HepG2 (cell line): ENCODE measurements around the gene FRMD3. TPM values are rescaled to one million over a fixed set of nuclear protein-coding genes. Genes with fewer than 3 reads are reported as not detected.

Experiments
- CREB1 ChIP-seq, 2 experiments: fragments of 450-650 bp in 1 of 2; IDR thresholded peaks; 2 replicates each; pipeline ENCODE4 v1.6.1; 2016 to 2017; ENCODE audit warnings: control low read depth in 1 of 2, mild to moderate bottlenecking in 1 of 2, missing compliant biosample characterization in 1 of 2, missing genetic modification characterization in 1 of 2
- FOXK2 ChIP-seq: fragments of 450-650 bp; IDR thresholded peaks from 2 replicates; pipeline ENCODE4 v1.6.1; 2016
- FOXP1 ChIP-seq, 2 experiments: fragments of 450-650 bp in 1 of 2; IDR thresholded peaks; 2 replicates each; pipeline ENCODE4 v1.6.1; 2017 to 2018; ENCODE audit warnings: antibody characterized with exemption in 1 of 2
- GABPB1 ChIP-seq: IDR thresholded peaks from 2 replicates; pipeline ENCODE4 v1.6.1; 2016; ENCODE audit warnings: mild to moderate bottlenecking, missing genetic modification reagents, moderate library complexity, missing compliant biosample characterization
- HDAC1 ChIP-seq: sonication (generic); formaldehyde crosslinking; IDR thresholded peaks from 2 replicates; pipeline ENCODE4 v1.5.1; 2020; ENCODE audit warnings: mild to moderate bottlenecking, missing genetic modification reagents
- HNRNPH1 ChIP-seq: fragments of 200-400 bp; formaldehyde crosslinking; optimal IDR thresholded peaks from 2 replicates; pipeline ENCODE3; 2017; ENCODE audit warnings: mild to moderate bottlenecking, low read depth, low read length
- HOMEZ ChIP-seq: IDR thresholded peaks from 2 replicates; pipeline ENCODE4 v1.6.1; 2016; ENCODE audit warnings: low read depth
- IKZF5 ChIP-seq: IDR thresholded peaks from 2 replicates; pipeline ENCODE4 v1.6.1; 2018; ENCODE audit warnings: missing genetic modification reagents, mild to moderate bottlenecking, missing compliant biosample characterization
- KAT8 ChIP-seq: IDR thresholded peaks from 2 replicates; pipeline ENCODE4 v1.6.1; 2016; ENCODE audit warnings: missing genetic modification reagents, missing compliant biosample characterization
- KLF13 ChIP-seq: sonication (generic); formaldehyde crosslinking; IDR thresholded peaks from 2 replicates; pipeline ENCODE4 v1.4.0; 2020; ENCODE audit warnings: mild to moderate bottlenecking, missing genetic modification reagents
- NFYC ChIP-seq: IDR thresholded peaks from 2 replicates; pipeline ENCODE4 v1.6.1; 2016; ENCODE audit warnings: missing genetic modification reagents, missing compliant biosample characterization
- PHF21A ChIP-seq: sonication (generic); formaldehyde crosslinking; IDR thresholded peaks from 2 replicates; pipeline ENCODE4 v1.5.0; 2020; ENCODE audit warnings: mild to moderate bottlenecking, missing genetic modification reagents
- PITX1 ChIP-seq: sonication (generic); formaldehyde crosslinking; IDR thresholded peaks from 2 replicates; pipeline ENCODE4 v1.5.1; 2020; ENCODE audit warnings: mild to moderate bottlenecking, missing genetic modification reagents
- RARA ChIP-seq: IDR thresholded peaks from 2 replicates; pipeline ENCODE4 v1.6.1; 2016; ENCODE audit warnings: missing genetic modification reagents, missing compliant biosample characterization
- SALL1 ChIP-seq: sonication (generic); formaldehyde crosslinking; IDR thresholded peaks from 2 replicates; pipeline ENCODE4 v1.8.0; 2022; ENCODE audit warnings: mild to moderate bottlenecking, missing genetic modification reagents
- ZBTB26 ChIP-seq: IDR thresholded peaks from 2 replicates; pipeline ENCODE4 v1.6.1; 2016; ENCODE audit warnings: missing compliant biosample characterization, missing genetic modification reagents, borderline replicate concordance
- ZFP90 ChIP-seq: sonication (generic); formaldehyde crosslinking; IDR thresholded peaks from 2 replicates; pipeline ENCODE4 v1.8.0; 2022; ENCODE audit warnings: missing genetic modification reagents, mild to moderate bottlenecking, inconsistent platforms, borderline replicate concordance
- ZMYM2 ChIP-seq: sonication (generic); formaldehyde crosslinking; IDR thresholded peaks from 2 replicates; pipeline ENCODE4 v1.8.0; 2022; ENCODE audit warnings: mild to moderate bottlenecking, missing genetic modification reagents
- ZNF264 ChIP-seq: sonication (generic); formaldehyde crosslinking; IDR thresholded peaks from 2 replicates; pipeline ENCODE4 v1.4.0; 2020; ENCODE audit warnings: missing genetic modification reagents
- ZNF576 ChIP-seq: sonication (generic); formaldehyde crosslinking; IDR thresholded peaks from 2 replicates; pipeline ENCODE4 v1.4.0; 2020; ENCODE audit warnings: mild to moderate bottlenecking, missing genetic modification reagents
- polyA plus RNA-seq, 8 experiments: library from polyadenylated mRNA; depleted of rRNA in 3 of 8; stranded (reverse) in 7 of 8; unstranded in 1 of 8; fragments of >200 nt; fragmentation: Illumina TruSeq in 4 of 8; extraction: Trizol in 4 of 8; gene quantifications; 2 replicates each; pipeline versions ENCODE4 v1.2.1 to v1.2.3, GENCODE V29; 2011 to 2016; ENCODE audit warnings: low read depth in 4 of 8, missing spikeins in 1 of 8, mixed read lengths in 1 of 8; ENCODE audit not compliant: insufficient read depth in 1 of 8
- total RNA-seq, 5 experiments: library from RNA; depleted of rRNA; stranded (reverse); fragments of >200 nt; fragmentation: Illumina TruSeq; extraction: Trizol; gene quantifications; 2 replicates each; pipeline ENCODE4 v1.2.3, GENCODE V29; 2016; ENCODE audit warnings: low read depth in 1 of 5
- TF ChIP-seq, protein P1 (sequence below): sonication (generic); formaldehyde crosslinking; IDR thresholded peaks from 2 replicates; pipeline ENCODE4 v1.4.0; 2020; ENCODE audit warnings: missing genetic modification reagents
- TF ChIP-seq, protein P2 (sequence below): sonication (generic); formaldehyde crosslinking; IDR thresholded peaks from 2 replicates; pipeline ENCODE4 v1.4.0; 2020; ENCODE audit warnings: missing genetic modification reagents
- TF ChIP-seq, protein P3 (sequence below): sonication (generic); formaldehyde crosslinking; IDR thresholded peaks from 2 replicates; pipeline ENCODE4 v1.4.0; 2020; ENCODE audit warnings: mild to moderate bottlenecking, missing genetic modification reagents

Gene FRMD3
- total and polyA plus RNA-seq, 2 of the 13 experiments (the other 11 are each of a cell fraction or from before 2014, with no cell fraction given) = 3.2 to 7.7 TPM

DNA sequence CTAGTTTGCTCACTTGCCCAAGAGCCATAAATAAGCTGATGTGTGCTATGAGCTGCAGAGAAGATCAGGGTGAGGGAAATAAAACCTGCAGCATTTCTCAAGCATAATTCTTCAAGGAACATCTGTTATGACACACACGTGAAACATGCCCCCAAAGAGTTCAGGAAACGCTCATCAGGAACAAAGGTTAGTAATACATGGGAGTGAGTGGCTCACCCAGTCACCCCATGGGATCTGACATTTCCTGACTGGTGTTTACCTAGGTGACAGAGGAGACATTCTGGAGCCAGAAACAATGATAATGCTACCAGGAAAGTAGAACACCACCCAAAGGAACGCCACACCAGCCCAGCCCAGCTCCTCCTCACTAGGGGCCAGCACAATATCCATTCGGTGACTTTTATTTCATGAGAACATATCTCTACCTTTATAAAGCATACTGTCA, 66.0 kb downstream of the FRMD3 start (continued):
- TF ChIP-seq IKZF5 (CRISPR knock-in tag) (peak; percentile 60; the same call in 1 of the 2 replicates), KAT8 (peak; percentile 62; the same call in 1 of the 2 replicates), HDAC1 (CRISPR knock-in tag) (peak; percentile 29; the same call in 1 of the 2 replicates), PHF21A (no peak), CREB1 (IDR thresholded peaks at IDR 0.05) (peak; percentile 52; the same call in 1 of the 2 replicates), CREB1 (CRISPR knock-in tag; IDR thresholded peaks at IDR 0.05) (peak; percentile 53), HOMEZ (CRISPR knock-in tag) (peak; percentile 88), KLF13 (CRISPR knock-in tag) (no peak), ZNF576 (CRISPR knock-in tag) (no peak), SALL1 (peak; percentile 83), ZBTB26 (CRISPR knock-in tag) (peak; percentile 87; the same call in 1 of the 2 replicates), RARA (peak; percentile 91), FOXP1 (IDR thresholded peaks at IDR 0.05) (no peak), FOXP1 (CRISPR knock-in tag; IDR thresholded peaks at IDR 0.05) (peak; percentile 63), HNRNPH1 (no peak), NFYC (peak; percentile 46; the same call in 1 of the 2 replicates), GABPB1 (CRISPR knock-in tag) (peak; percentile 29; the same call in 1 of the 2 replicates), ZNF264 (CRISPR knock-in tag) (0 out of 2 replicates have a peak, but pooled peaks have one; percentile 75), ZFP90 (CRISPR knock-in tag) (0 out of 2 replicates have a peak, but pooled peaks have one; percentile 29), FOXK2 (0 out of 2 replicates have a peak, but pooled peaks have one; percentile 46), PITX1 (peak; percentile 70), ZMYM2 (0 out of 2 replicates have a peak, but pooled peaks have one; percentile 15)
- TF ChIP-seq, protein P1, sequence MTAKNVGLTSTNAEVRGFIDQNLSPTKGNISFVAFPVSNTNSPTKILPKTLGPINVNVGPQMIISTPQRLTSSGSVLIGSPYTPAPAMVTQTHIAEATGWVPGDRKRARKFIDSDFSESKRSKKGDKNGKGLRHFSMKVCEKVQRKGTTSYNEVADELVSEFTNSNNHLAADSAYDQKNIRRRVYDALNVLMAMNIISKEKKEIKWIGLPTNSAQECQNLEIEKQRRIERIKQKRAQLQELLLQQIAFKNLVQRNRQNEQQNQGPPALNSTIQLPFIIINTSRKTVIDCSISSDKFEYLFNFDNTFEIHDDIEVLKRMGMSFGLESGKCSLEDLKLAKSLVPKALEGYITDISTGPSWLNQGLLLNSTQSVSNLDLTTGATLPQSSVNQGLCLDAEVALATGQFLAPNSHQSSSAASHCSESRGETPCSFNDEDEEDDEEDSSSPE (CRISPR knock-in tag) = peak; percentile 35; the same call in 1 of the 2 replicates
- TF ChIP-seq, protein P2, sequence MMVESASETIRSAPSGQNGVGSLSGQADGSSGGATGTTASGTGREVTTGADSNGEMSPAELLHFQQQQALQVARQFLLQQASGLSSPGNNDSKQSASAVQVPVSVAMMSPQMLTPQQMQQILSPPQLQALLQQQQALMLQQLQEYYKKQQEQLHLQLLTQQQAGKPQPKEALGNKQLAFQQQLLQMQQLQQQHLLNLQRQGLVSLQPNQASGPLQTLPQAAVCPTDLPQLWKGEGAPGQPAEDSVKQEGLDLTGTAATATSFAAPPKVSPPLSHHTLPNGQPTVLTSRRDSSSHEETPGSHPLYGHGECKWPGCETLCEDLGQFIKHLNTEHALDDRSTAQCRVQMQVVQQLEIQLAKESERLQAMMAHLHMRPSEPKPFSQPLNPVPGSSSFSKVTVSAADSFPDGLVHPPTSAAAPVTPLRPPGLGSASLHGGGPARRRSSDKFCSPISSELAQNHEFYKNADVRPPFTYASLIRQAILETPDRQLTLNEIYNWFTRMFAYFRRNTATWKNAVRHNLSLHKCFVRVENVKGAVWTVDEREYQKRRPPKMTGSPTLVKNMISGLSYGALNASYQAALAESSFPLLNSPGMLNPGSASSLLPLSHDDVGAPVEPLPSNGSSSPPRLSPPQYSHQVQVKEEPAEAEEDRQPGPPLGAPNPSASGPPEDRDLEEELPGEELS (CRISPR knock-in tag) = peak; percentile 81
- TF ChIP-seq, protein P3, sequence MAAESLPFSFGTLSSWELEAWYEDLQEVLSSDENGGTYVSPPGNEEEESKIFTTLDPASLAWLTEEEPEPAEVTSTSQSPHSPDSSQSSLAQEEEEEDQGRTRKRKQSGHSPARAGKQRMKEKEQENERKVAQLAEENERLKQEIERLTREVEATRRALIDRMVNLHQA (CRISPR knock-in tag) = no peak
